ENCODE measurements around the gene STRA6. TPM values are rescaled to one million over a fixed set of nuclear protein-coding genes. Genes with fewer than 3 reads are reported as not detected.

The STRA6 gene
- polyA plus RNA-seq, 1 of the 3 experiments (the other 2 are of a cell fraction) = 27.9 TPM

DNA sequence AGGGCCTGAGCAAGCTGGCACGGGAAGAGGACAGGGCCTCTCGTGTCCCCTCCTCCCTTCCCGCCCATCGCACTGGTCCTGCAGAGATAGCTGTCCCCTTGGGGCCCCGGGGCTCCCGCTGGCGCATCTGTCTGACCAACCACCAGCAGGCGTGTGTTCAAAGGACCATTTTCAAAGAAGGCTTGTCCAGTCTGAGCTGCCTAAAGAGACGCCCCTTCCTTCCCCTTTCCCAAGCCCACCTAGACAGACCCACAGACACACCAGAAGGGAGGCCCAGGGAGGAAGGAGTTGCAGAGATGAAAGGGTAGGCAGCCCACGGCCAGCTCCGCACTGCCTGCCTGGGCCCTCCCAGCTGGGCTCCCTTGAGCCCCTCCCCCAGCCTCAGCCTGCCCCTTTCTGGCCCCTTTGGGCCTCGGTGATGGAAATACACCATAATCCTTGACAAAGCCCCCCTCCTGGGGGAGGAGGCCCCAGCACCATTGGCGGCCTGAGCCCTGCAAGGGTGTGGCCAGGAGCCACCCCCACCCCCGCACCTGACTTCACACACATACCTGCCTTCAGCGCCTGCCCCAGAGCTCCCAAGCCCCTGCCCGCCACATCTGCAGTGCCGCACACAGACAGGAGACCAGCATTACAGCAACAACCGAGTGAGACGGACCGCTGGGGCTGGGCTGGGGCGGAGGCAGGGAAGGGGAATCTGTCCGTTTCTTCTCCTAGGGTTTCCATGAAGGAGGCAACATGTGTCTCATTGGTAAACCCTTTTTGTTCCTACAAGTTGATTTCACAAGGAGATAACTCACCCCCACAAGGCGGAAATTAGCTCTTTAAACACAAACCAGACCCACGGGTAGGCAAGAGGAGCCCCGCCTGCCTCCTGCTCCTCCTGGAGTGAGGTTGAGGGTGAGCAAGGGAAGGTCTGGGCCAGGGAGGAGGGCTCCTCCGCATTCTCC is at the start of gene STRA6 (continued):
- TF ChIP-seq, protein P1, sequence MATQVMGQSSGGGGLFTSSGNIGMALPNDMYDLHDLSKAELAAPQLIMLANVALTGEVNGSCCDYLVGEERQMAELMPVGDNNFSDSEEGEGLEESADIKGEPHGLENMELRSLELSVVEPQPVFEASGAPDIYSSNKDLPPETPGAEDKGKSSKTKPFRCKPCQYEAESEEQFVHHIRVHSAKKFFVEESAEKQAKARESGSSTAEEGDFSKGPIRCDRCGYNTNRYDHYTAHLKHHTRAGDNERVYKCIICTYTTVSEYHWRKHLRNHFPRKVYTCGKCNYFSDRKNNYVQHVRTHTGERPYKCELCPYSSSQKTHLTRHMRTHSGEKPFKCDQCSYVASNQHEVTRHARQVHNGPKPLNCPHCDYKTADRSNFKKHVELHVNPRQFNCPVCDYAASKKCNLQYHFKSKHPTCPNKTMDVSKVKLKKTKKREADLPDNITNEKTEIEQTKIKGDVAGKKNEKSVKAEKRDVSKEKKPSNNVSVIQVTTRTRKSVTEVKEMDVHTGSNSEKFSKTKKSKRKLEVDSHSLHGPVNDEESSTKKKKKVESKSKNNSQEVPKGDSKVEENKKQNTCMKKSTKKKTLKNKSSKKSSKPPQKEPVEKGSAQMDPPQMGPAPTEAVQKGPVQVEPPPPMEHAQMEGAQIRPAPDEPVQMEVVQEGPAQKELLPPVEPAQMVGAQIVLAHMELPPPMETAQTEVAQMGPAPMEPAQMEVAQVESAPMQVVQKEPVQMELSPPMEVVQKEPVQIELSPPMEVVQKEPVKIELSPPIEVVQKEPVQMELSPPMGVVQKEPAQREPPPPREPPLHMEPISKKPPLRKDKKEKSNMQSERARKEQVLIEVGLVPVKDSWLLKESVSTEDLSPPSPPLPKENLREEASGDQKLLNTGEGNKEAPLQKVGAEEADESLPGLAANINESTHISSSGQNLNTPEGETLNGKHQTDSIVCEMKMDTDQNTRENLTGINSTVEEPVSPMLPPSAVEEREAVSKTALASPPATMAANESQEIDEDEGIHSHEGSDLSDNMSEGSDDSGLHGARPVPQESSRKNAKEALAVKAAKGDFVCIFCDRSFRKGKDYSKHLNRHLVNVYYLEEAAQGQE (IDR thresholded peaks at IDR 0.05; ENCODE audit: low read depth, low read length) = no peak
- TF ChIP-seq RXRA (IDR thresholded peaks at IDR 0.05; ENCODE audit: borderline replicate concordance, low read depth) (no peak), NFIC (IDR thresholded peaks at IDR 0.05; ENCODE audit: borderline replicate concordance) (no peak; the same call in 1 of the 2 replicates), TAF1 (IDR thresholded peaks at IDR 0.05; ENCODE audit: borderline replicate concordance, low read depth, low read length) (0 out of 2 replicates have a peak, but pooled peaks have one; percentile 30), FOXJ3 (CRISPR knock-in tag; IDR thresholded peaks at IDR 0.05) (0 out of 2 replicates have a peak, but pooled peaks have one; percentile 31), POLR2AphosphoS5 (IDR thresholded peaks at IDR 0.05; ENCODE audit: low read depth, low read length) (0 out of 2 replicates have a peak, but pooled peaks have one; percentile 18), FOSL2 (IDR thresholded peaks at IDR 0.05; ENCODE audit: borderline replicate concordance, low read depth) (no peak), NRF1 (IDR thresholded peaks at IDR 0.05; ENCODE audit: low read depth, low read length) (no peak), RFX5 (IDR thresholded peaks at IDR 0.05; ENCODE audit: low read length) (no peak)
- TF ChIP-seq, protein P2, sequence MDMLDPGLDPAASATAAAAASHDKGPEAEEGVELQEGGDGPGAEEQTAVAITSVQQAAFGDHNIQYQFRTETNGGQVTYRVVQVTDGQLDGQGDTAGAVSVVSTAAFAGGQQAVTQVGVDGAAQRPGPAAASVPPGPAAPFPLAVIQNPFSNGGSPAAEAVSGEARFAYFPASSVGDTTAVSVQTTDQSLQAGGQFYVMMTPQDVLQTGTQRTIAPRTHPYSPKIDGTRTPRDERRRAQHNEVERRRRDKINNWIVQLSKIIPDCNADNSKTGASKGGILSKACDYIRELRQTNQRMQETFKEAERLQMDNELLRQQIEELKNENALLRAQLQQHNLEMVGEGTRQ (IDR thresholded peaks at IDR 0.05; ENCODE audit: borderline replicate concordance, low read depth, low read length) = no peak

DNA sequence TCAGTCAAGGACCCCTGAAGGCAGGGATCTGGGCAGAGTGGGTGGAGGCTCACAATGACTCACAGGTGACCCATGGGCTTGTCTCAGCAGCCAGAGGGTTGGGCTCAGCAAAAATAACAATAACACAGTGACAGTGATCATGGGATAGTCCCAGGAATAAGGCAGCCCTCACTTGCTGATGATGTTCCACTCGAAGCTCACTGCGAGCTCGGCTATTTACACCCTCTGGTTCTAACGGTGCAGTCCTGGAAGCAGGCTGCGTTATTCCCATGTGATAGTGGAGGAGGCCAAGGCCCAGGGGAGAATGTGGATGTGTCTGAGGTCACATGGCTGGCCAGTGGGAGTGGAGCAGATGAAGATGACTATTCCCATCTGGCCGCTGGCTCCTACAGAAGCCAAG is 49.7 kb upstream of the STRA6 start:
- no peak overlapping the region for H3K9ac ChIP-seq
- no peaks in the 10 kb centered on the region for H3K27me3 ChIP-seq (ENCODE audit: insufficient read depth)
- H3K4me3 ChIP-seq (ENCODE audit: low read depth in 2 of 2, low read length in 1 of 2) = no peak overlapping the region
- POLR2A ChIA-PET = interaction anchor here (1.6 to 1.7 kb wide), 2 partner anchors 11 to 39 kb away, joined by 6 to 7 read pairs; no protein-coding TSS in a partner anchor
- DNase-seq = no peak
- no peaks in the 10 kb centered on the region for H4K20me1 ChIP-seq (ENCODE audit: insufficient read depth)
- TF ChIP-seq JUND (IDR thresholded peaks at IDR 0.05) (no peak), SMC3 (IDR thresholded peaks at IDR 0.05; ENCODE audit: low read depth, low read length) (no peak), GATA2 (CRISPR knock-in tag; IDR thresholded peaks at IDR 0.05) (no peak), SIN3A (IDR thresholded peaks at IDR 0.05; ENCODE audit: borderline replicate concordance, low read depth, low read length) (no peak), TAF1 (IDR thresholded peaks at IDR 0.05; ENCODE audit: borderline replicate concordance, low read depth, low read length) (no peak), MXI1 (IDR thresholded peaks at IDR 0.05; ENCODE audit: low read depth, low read length) (no peak)
- TF ChIP-seq, protein P2 (IDR thresholded peaks at IDR 0.05; ENCODE audit: borderline replicate concordance, low read depth, low read length) = no peak
- TF ChIP-seq, protein P3, sequence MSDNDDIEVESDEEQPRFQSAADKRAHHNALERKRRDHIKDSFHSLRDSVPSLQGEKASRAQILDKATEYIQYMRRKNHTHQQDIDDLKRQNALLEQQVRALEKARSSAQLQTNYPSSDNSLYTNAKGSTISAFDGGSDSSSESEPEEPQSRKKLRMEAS (IDR thresholded peaks at IDR 0.05; ENCODE audit: low read depth) = no peak
- 92% methylated on average over 6 of the region's 6 CpGs for WGBS (ENCODE audit: low lambda C conversion rate)
- H3F3A ChIP-seq (replicated peaks; ENCODE audit: insufficient read depth) = no peaks in the 10 kb centered on the region
- no peaks in the 10 kb centered on the region for H3K36me3 ChIP-seq (replicated peaks in 1 of 2; ENCODE audit: control insufficient read depth in 1 of 2, insufficient read depth in 2 of 2, low read length in 1 of 2)
- CTCF ChIA-PET = interaction anchor here (0.7 to 4.6 kb wide), 6 partner anchors 8 to 124 kb away, joined by 3 to 17 read pairs (median 4); no protein-coding TSS in a partner anchor
- H3K4me2 ChIP-seq = no peak overlapping the region
- no peaks in the 10 kb centered on the region for H3K9me3 ChIP-seq
- peaks cover 6 to 42% of the 10 kb centered on the region in 2 experiments; a peak in 3 of 4 replicates for H3K4me1 ChIP-seq (ENCODE audit: control insufficient read depth in 1 of 2, insufficient read depth in 2 of 2, low read depth in 1 of 2, low read length in 1 of 2)
- H2AFZ ChIP-seq (ENCODE audit: low read depth) = no peak overlapping the region
- peak overlapping the region in 1 of 2 experiments; percentile 94; a peak in 2 of 4 replicates for H3K27ac ChIP-seq (ENCODE audit: low read depth in 2 of 2, low read length in 1 of 2)
- no peaks in the 10 kb centered on the region for H3K79me2 ChIP-seq (ENCODE audit: insufficient read depth)
- H3K9me2 ChIP-seq = no peaks in the 10 kb centered on the region
